HEK293T (cell line): ENCODE data around the gene KLHL29.

ENCODE experiments used
- ARNT ChIP-seq: fragments of 450-650 bp; IDR thresholded peaks from 2 replicates; pipeline ENCODE4 v1.6.1; 2017; ENCODE audit warnings: mild to moderate bottlenecking
- ELF4 ChIP-seq: fragments of 450-650 bp; IDR thresholded peaks from 2 replicates; pipeline ENCODE4 v1.6.1; 2017; ENCODE audit warnings: antibody characterized with exemption
- FOXA1 ChIP-seq: fragments of 450-650 bp; IDR thresholded peaks from 2 replicates; pipeline ENCODE4 v1.6.1; 2016; ENCODE audit warnings: mild to moderate bottlenecking
- FOXK2 ChIP-seq: fragments of 450-650 bp; IDR thresholded peaks from 2 replicates; pipeline ENCODE4 v1.6.1; 2016; ENCODE audit warnings: mild to moderate bottlenecking
- FOXM1 ChIP-seq: fragments of 450-650 bp; IDR thresholded peaks from 2 replicates; pipeline ENCODE4 v1.6.1; 2017; ENCODE audit warnings: mild to moderate bottlenecking, borderline replicate concordance
- L3MBTL2 ChIP-seq: fragments of 450-650 bp; conservative IDR thresholded peaks from 2 replicates; pipeline ENCODE4 v1.6.1; 2016; ENCODE audit warnings: mild to moderate bottlenecking
- LEF1 ChIP-seq: fragments of 450-650 bp; IDR thresholded peaks from 2 replicates; pipeline ENCODE4 v1.6.1; 2017; ENCODE audit warnings: mild to moderate bottlenecking, borderline replicate concordance
- PKNOX1 ChIP-seq: fragments of 450-650 bp; IDR thresholded peaks from 2 replicates; pipeline ENCODE4 v1.6.1; 2016
- SP1 ChIP-seq: fragments of 450-650 bp; IDR thresholded peaks from 2 replicates; pipeline ENCODE4 v1.6.1; 2017
- SUZ12 ChIP-seq: fragments of 450-650 bp; IDR thresholded peaks from 2 replicates; pipeline ENCODE4 v1.6.1; 2016; ENCODE audit warnings: mild to moderate bottlenecking

- no peak for TF ChIP-seq FOXK2
- TF ChIP-seq LEF1: no peak
- no peak for TF ChIP-seq FOXA1
- no peak for TF ChIP-seq FOXM1
- TF ChIP-seq ELF4: no peak
- no peak for TF ChIP-seq PKNOX1
- no peak for TF ChIP-seq SP1
- TF ChIP-seq SUZ12: no peak
- TF ChIP-seq L3MBTL2: no peak
- no peak for TF ChIP-seq ARNT
Measured at GRCh38 chr2:23534771-23535170, 149.8 kb downstream of the KLHL29 start.
